ENCODE measurements around the gene TP53. TPM values are rescaled to one million over a fixed set of nuclear protein-coding genes. Genes with fewer than 3 reads are reported as not detected.

The TP53 gene
- total and polyA plus RNA-seq, 8 donors, result 50.9 to 90.4 (median 80.6) TPM

DNA sequence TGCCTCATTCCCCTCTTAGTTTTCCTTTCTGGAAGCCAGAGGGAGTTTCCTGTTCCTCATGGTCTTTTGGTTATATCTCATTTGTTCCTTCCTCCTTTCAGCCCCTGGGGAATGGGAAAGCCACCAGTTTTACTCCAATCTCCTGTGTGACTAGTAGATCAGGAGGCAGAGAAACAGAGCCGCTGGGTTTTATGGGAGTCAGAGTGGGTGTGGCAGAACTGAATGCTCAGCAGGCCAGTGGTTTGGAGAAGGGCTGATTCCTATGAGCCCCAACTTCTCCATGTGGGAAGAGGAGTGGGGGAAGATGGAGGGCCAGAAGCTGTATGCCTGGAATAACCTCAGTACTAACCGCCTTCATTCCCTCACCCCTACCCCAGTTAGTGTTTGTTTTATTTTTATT lies 34.3 kb upstream of the TP53 start:
- DNase-seq (no peak), ATAC-seq (no peak)
- H3K4me1 ChIP-seq, result peaks cover 0 to 16% of the 10 kb centered on the region in 2 donors

GRCh38 chr17:7720125-7720524 lies 32.8 kb upstream of the TP53 start:
- Histone ChIP-seq H3K27me3 (peaks cover 7 to 93% of the 10 kb centered on the region in 2 donors), H3K4me3 (no peak overlapping the region), H3K36me3 (no peaks in the 10 kb centered on the region), H3K4me1 (peaks cover 0 to 20% of the 10 kb centered on the region in 2 donors), H3K27ac (no peak overlapping the region), H3K9me3 (no peaks in the 10 kb centered on the region)
- DNase-seq, result no peak
- TF ChIP-seq, protein P1, sequence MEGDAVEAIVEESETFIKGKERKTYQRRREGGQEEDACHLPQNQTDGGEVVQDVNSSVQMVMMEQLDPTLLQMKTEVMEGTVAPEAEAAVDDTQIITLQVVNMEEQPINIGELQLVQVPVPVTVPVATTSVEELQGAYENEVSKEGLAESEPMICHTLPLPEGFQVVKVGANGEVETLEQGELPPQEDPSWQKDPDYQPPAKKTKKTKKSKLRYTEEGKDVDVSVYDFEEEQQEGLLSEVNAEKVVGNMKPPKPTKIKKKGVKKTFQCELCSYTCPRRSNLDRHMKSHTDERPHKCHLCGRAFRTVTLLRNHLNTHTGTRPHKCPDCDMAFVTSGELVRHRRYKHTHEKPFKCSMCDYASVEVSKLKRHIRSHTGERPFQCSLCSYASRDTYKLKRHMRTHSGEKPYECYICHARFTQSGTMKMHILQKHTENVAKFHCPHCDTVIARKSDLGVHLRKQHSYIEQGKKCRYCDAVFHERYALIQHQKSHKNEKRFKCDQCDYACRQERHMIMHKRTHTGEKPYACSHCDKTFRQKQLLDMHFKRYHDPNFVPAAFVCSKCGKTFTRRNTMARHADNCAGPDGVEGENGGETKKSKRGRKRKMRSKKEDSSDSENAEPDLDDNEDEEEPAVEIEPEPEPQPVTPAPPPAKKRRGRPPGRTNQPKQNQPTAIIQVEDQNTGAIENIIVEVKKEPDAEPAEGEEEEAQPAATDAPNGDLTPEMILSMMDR (IDR thresholded peaks at IDR 0.05), result no peak
- intact Hi-C loops (cut with DNase I), result no loop called here
- no peak for ATAC-seq

More for the DNA sequence above, 34.3 kb upstream of the TP53 start:
- no peak overlapping the region for H3K27ac ChIP-seq
- H3K27me3 ChIP-seq, result peaks cover 7 to 78% of the 10 kb centered on the region in 2 donors
- intact Hi-C loops (cut with DNase I), result no loop called here
- TF ChIP-seq, protein P1 (IDR thresholded peaks at IDR 0.05), result no peak
- no peaks in the 10 kb centered on the region for H3K36me3 ChIP-seq
- H3K4me3 ChIP-seq, result no peak overlapping the region
- H3K9me3 ChIP-seq, result no peaks in the 10 kb centered on the region

GRCh38 chr17:7719661-7720060 lies 32.4 kb upstream of the TP53 start:
- intact Hi-C loops (cut with DNase I), result no loop called here
- peaks cover 9 to 93% of the 10 kb centered on the region in 2 donors for H3K27me3 ChIP-seq
- no peak overlapping the region for H3K27ac ChIP-seq
- peaks cover 0 to 20% of the 10 kb centered on the region in 2 donors for H3K4me1 ChIP-seq
- ATAC-seq, result no peak
- no peak for DNase-seq
- H3K9me3 ChIP-seq, result no peaks in the 10 kb centered on the region
- H3K4me3 ChIP-seq, result no peak overlapping the region
- TF ChIP-seq, protein P1 (IDR thresholded peaks at IDR 0.05), result no peak
- H3K36me3 ChIP-seq, result no peaks in the 10 kb centered on the region

DNA sequence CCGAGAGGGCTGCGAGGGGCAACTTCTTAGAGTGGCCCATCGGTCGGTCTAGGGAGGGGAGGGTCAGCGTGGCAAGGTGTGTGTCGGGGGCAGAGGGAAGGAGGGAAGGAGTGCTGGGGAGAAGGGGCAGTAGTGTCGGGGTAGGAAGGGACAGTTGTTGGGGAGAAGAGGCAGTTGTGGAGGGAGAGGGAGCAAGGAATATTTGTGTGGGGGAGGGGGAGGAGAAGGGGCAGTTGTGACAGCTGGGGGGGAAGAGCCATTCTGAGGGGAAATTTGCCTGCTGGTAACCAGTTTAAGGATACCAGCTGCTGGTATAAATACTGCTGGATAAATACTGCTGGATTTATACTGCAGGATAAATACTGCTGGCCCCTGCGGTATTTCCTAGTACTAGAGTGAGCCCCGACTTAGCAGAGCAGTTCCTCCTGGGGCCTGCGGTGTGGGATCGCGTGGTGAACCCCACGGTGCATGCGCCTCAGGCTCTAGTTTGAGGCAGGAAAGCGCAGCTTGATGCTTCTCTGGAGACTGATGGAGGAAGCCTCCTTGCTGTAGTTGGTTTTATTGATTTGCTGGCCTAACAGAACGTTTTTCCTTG lies 30.6 kb upstream of the TP53 start:
- TF ChIP-seq, protein P1 (IDR thresholded peaks at IDR 0.05), result no peak
- no peaks in the 10 kb centered on the region for H3K36me3 ChIP-seq
- peak; percentile 19 for ATAC-seq
- peaks cover 12 to 92% of the 10 kb centered on the region in 2 donors for H3K27me3 ChIP-seq
- no peak for DNase-seq
- intact Hi-C loops (cut with DNase I), result no loop called here
- H3K27ac ChIP-seq, result no peak overlapping the region
- H3K4me1 ChIP-seq, result peaks cover 0 to 20% of the 10 kb centered on the region in 2 donors
- H3K4me3 ChIP-seq, result peak overlapping the region; percentile 48 to 55
- H3K9me3 ChIP-seq, result no peaks in the 10 kb centered on the region

- DNase-seq (peak; percentile 68 to 95 (median 88)), ATAC-seq (peak; percentile 90)
- Histone ChIP-seq H3K27me3 (peaks cover 12 to 92% of the 10 kb centered on the region in 2 donors), H3K36me3 (no peaks in the 10 kb centered on the region), H3K4me1 (peaks cover 0 to 20% of the 10 kb centered on the region in 2 donors), H3K9me3 (no peaks in the 10 kb centered on the region), H3K4me3 (peak within 1 kb of the TSS; percentile 48 to 55), H3K27ac (peak within 1 kb of the TSS in 1 of 2 donors; percentile 28)
- intact Hi-C loops (cut with DNase I), result no loop called here
- TF ChIP-seq, protein P1 (IDR thresholded peaks at IDR 0.05), result peak in 1 of 2 donors; percentile 22
Measured at GRCh38 chr17:7716901-7717755, 29.8 kb upstream of the TP53 start, which contains the start of gene DNAH2. Gene DNAH2, plus strand, starts transcription at chr17:7717744. Its CDS starts 1,991 bp downstream, at chr17:7719735.

Measured in left lung (tissue), 10 donors.